ENCODE measurements around the gene CIDEA. TPM values are rescaled to one million over a fixed set of nuclear protein-coding genes. Genes with fewer than 3 reads are reported as not detected.

The CIDEA gene
- total and polyA plus RNA-seq, 9 of the 15 experiments (the other 6 are each of a cell fraction or from before 2014, with no cell fraction given), result not detected

DNA sequence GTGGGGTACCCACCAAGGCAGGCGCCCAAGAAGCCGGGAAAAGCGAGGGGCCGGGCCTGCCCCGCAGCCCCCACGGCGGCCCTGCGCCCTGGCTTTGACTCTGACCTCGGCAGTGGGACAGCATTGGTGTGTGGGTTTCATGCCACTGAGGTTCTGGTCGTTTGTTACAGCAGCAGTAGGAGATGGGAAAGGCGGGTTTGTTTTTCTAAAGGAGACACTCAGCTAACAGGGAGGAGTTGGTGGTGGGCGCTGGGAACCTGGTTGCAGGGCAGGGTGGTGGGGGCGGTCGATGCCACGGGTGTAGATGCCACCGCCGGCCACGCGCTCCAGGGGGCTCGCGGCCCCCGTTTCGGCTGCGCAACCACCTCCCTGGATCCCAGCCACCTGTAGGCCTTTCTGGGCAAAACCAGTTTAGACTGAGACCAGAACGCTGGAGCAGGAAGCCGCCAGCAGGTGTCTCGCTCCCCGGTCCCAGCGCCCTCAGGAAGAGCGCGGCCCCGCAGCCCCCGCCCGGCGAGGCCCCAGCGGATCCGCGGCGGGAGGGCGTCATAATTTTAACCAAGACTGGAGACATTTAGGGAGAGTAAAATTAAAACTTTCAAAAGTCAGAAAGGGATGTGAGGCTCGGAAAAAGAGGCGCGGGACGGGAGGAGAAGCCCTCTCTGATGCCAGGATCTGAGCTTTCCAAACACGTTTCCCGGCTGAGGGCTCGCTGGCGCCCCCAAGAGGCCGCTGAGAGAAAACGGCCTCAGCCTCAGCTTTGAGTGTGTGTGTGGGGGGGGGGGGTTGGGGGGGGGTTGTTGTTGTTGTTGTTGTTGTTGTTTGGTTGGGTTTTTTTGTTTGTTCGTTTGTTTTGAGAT, 17.4 kb downstream of the CIDEA start (continued):
- TF ChIP-seq, protein P1, sequence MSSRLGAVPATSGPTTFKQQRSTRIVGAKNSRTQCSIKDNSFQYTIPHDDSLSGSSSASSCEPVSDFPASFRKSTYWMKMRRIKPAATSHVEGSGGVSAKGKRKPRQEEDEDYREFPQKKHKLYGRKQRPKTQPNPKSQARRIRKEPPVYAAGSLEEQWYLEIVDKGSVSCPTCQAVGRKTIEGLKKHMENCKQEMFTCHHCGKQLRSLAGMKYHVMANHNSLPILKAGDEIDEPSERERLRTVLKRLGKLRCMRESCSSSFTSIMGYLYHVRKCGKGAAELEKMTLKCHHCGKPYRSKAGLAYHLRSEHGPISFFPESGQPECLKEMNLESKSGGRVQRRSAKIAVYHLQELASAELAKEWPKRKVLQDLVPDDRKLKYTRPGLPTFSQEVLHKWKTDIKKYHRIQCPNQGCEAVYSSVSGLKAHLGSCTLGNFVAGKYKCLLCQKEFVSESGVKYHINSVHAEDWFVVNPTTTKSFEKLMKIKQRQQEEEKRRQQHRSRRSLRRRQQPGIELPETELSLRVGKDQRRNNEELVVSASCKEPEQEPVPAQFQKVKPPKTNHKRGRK (tag; IDR thresholded peaks at IDR 0.05), result no peak
- TF ChIP-seq ZNF507 (tag; conservative IDR thresholded peaks at IDR 0.05), result no peak
- TF ChIP-seq EP400 (IDR thresholded peaks at IDR 0.05), result peak; percentile 90
- no peak for TF ChIP-seq ZNF707 (CRISPR knock-in tag; conservative IDR thresholded peaks at IDR 0.05)
- no peak for TF ChIP-seq NR2C2 (CRISPR knock-in tag; IDR thresholded peaks at IDR 0.05)
- TF ChIP-seq NR2C2 (tag; IDR thresholded peaks at IDR 0.05), result no peak
- no peak for TF ChIP-seq ZNF140 (CRISPR knock-in tag; IDR thresholded peaks at IDR 0.05)
- peak; percentile 45; the same call in 1 of the 2 replicates for TF ChIP-seq PHF8 (IDR thresholded peaks at IDR 0.05; ENCODE audit: borderline replicate concordance, low read length)
- TF ChIP-seq SRSF1 (IDR thresholded peaks at IDR 0.05; ENCODE audit: low read depth, low read length), result no peak
- no peak for TF ChIP-seq SP2 (IDR thresholded peaks at IDR 0.05; ENCODE audit: extremely low read depth, low read depth, low read length, poor library complexity, severe bottlenecking)
- TF ChIP-seq ZZZ3 (IDR thresholded peaks at IDR 0.05), result no peak
- TF ChIP-seq CHD4 (IDR thresholded peaks at IDR 0.05; ENCODE audit: insufficient read depth, insufficient replicate concordance, low read depth, low read length, poor library complexity, severe bottlenecking), result no peak
- TF ChIP-seq SIX5 (IDR thresholded peaks at IDR 0.05; ENCODE audit: borderline replicate concordance in 1 of 2, insufficient read depth in 1 of 2, low read depth in 1 of 2, low read length in 2 of 2), result no peak
- TF ChIP-seq SAP30 (IDR thresholded peaks at IDR 0.05; ENCODE audit: borderline replicate concordance, insufficient read depth, low read depth, low read length, poor library complexity, severe bottlenecking), result no peak
- TF ChIP-seq MCM3 (IDR thresholded peaks at IDR 0.05), result no peak
- TF ChIP-seq, protein P2, sequence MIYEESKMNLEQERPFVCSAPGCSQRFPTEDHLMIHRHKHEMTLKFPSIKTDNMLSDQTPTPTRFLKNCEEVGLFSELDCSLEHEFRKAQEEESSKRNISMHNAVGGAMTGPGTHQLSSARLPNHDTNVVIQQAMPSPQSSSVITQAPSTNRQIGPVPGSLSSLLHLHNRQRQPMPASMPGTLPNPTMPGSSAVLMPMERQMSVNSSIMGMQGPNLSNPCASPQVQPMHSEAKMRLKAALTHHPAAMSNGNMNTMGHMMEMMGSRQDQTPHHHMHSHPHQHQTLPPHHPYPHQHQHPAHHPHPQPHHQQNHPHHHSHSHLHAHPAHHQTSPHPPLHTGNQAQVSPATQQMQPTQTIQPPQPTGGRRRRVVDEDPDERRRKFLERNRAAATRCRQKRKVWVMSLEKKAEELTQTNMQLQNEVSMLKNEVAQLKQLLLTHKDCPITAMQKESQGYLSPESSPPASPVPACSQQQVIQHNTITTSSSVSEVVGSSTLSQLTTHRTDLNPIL (CRISPR knock-in tag; IDR thresholded peaks at IDR 0.05), result no peak
- no peak for TF ChIP-seq HMG20B (CRISPR knock-in tag; IDR thresholded peaks at IDR 0.05)
- no peak for TF ChIP-seq E2F3 (CRISPR knock-in tag; IDR thresholded peaks at IDR 0.05)
- TF ChIP-seq, protein P3, sequence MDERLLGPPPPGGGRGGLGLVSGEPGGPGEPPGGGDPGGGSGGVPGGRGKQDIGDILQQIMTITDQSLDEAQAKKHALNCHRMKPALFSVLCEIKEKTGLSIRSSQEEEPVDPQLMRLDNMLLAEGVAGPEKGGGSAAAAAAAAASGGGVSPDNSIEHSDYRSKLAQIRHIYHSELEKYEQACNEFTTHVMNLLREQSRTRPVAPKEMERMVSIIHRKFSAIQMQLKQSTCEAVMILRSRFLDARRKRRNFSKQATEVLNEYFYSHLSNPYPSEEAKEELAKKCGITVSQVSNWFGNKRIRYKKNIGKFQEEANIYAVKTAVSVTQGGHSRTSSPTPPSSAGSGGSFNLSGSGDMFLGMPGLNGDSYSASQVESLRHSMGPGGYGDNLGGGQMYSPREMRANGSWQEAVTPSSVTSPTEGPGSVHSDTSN (CRISPR knock-in tag; IDR thresholded peaks at IDR 0.05; ENCODE audit: low read depth), result no peak
- TF ChIP-seq, protein P3 (tag; conservative IDR thresholded peaks at IDR 0.05; ENCODE audit: low read depth), result no peak
- no peak for TF ChIP-seq GTF2A2 (tag; IDR thresholded peaks at IDR 0.05)
- peak in 1 of 2 experiments; percentile 75; a peak in 1 of 4 replicates for TF ChIP-seq SRF (CRISPR knock-in tag; IDR thresholded peaks at IDR 0.05)

All from K562 (cell line).